OCI-LY7 (cell line): ENCODE measurements around the gene SPECC1. TPM values are rescaled to one million over a fixed set of nuclear protein-coding genes. Genes with fewer than 3 reads are reported as not detected.
"Not testable (repeated sequence)": the region's sequence is repeated elsewhere in the genome, so short reads cannot be mapped to it uniquely, and the experiment has no call there.

Experiments
- BruUV-seq: library from RNA; stranded (reverse); fragments of 400-500 nt; replicated peaks from 2 replicates; lab custom pipeline; 2021; lab: Mats Ljungman, UMichigan
- CTCF ChIA-PET: fragments of 300-600 bp; sonication (Branson Sonifier 250); formaldehyde crosslinking; loops from one replicate; lab custom pipeline; 2022; ENCODE audit warnings: antibody characterized with exemption; ENCODE audit not compliant: unreplicated experiment; lab: Charles Lee
- POLR2A ChIA-PET: fragments of 300-600 bp; sonication (Branson Sonifier 250); formaldehyde crosslinking; loops from one replicate; lab custom pipeline; 2022; ENCODE audit warnings: antibody characterized with exemption; lab: Charles Lee
- DNase-seq: peaks from one replicate; pipeline ENCODE4 v3.0.0-alpha.2; 2015; ENCODE audit warnings: low spot score
- H2AFZ ChIP-seq: fragments of 200-600 bp; sonication (generic), shearing (Covaris generic); 2 replicates; pipeline ENCODE4 v1.6.1; 2014; ENCODE audit warnings: mild to moderate bottlenecking, antibody characterized with exemption, low read length, moderate library complexity
- H3K27ac ChIP-seq: fragments of 200-600 bp; sonication (generic); 2 replicates; pipeline ENCODE4 v1.5.1; 2014; ENCODE audit warnings: mixed run types, low read depth, mild to moderate bottlenecking, moderate library complexity, low read length, inconsistent platforms; ENCODE audit not compliant: poor library complexity, severe bottlenecking
- H3K36me3 ChIP-seq: fragments of 200-600 bp; sonication (generic); 2 replicates; pipeline ENCODE4 v1.6.1; 2014; ENCODE audit warnings: mild to moderate bottlenecking, antibody characterized with exemption, low read length, moderate library complexity, mixed read lengths; ENCODE audit not compliant: insufficient read depth
- H3K4me1 ChIP-seq: fragments of 200-600 bp; sonication (generic); 2 replicates; pipeline ENCODE4 v1.5.1; 2014; ENCODE audit warnings: mild to moderate bottlenecking, low read length; ENCODE audit not compliant: insufficient read depth, poor library complexity, severe bottlenecking
- H3K4me2 ChIP-seq: fragments of 200-600 bp; sonication (generic); 2 replicates; pipeline ENCODE4 v1.6.1; 2014; ENCODE audit warnings: mild to moderate bottlenecking, low read length
- H3K4me3 ChIP-seq: fragments of 200-600 bp; sonication (generic); 2 replicates; pipeline ENCODE4 v1.5.1; 2014; ENCODE audit warnings: mild to moderate bottlenecking, low read depth, low read length; ENCODE audit not compliant: poor library complexity, severe bottlenecking
- H3K79me2 ChIP-seq: fragments of 200-600 bp; sonication (generic); 2 replicates; pipeline ENCODE4 v1.6.1; 2016; ENCODE audit warnings: low read depth, mild to moderate bottlenecking, low read length, moderate library complexity, mixed read lengths; ENCODE audit not compliant: insufficient read depth
- H3K9me2 ChIP-seq: fragments of 200-600 bp; sonication (generic); 2 replicates; pipeline ENCODE4 v1.6.1; 2016; ENCODE audit warnings: mild to moderate bottlenecking, low read length, mixed read lengths; ENCODE audit not compliant: insufficient read depth
- H3K9me3 ChIP-seq: fragments of 200-600 bp; sonication (generic); 2 replicates; pipeline ENCODE4 v1.6.1; 2014; ENCODE audit warnings: mild to moderate bottlenecking, mixed run types, low read length, mixed read lengths
- H4K20me1 ChIP-seq: fragments of 200-600 bp; sonication (generic); 2 replicates; pipeline ENCODE4 v1.6.1; 2014; ENCODE audit warnings: mild to moderate bottlenecking, antibody characterized with exemption, low read length, moderate library complexity, mixed read lengths; ENCODE audit not compliant: insufficient read depth
- EZH2phosphoT487 ChIP-seq: fragments of 200-600 bp; sonication (generic); IDR thresholded peaks from 2 replicates; pipeline ENCODE4 v1.6.1; 2018; ENCODE audit warnings: low read depth, borderline replicate concordance, mild to moderate bottlenecking, mixed run types, antibody characterized with exemption, low read length, moderate library complexity, mixed read lengths
- intact Hi-C: fragments of 100-400 bp; cut with micrococcal nuclease; formaldehyde crosslinking; loops from one replicate; pipeline ENCODE4 v1.10.0; 2022; ENCODE audit not compliant: unreplicated experiment
- total RNA-seq, 2 experiments: library from RNA; depleted of rRNA in 1 of 2; stranded (reverse); fragments of >200 nt in 1 of 2; shearing (Covaris generic) in 1 of 2; gene quantifications; 2 replicates each; pipeline ENCODE4 v1.2.3, GENCODE V29; 2014 to 2022
- TF ChIP-seq, protein P1 (sequence below): fragments of 200-600 bp; sonication (generic); conservative IDR thresholded peaks from 2 replicates; pipeline ENCODE4 v1.5.1; 2014; ENCODE audit warnings: mild to moderate bottlenecking, antibody characterized with exemption, low read length, moderate library complexity, mixed read lengths

SPECC1 gene
- total RNA-seq, 2 experiments from 2014 or later: 0.47 to 2.8 TPM

DNA sequence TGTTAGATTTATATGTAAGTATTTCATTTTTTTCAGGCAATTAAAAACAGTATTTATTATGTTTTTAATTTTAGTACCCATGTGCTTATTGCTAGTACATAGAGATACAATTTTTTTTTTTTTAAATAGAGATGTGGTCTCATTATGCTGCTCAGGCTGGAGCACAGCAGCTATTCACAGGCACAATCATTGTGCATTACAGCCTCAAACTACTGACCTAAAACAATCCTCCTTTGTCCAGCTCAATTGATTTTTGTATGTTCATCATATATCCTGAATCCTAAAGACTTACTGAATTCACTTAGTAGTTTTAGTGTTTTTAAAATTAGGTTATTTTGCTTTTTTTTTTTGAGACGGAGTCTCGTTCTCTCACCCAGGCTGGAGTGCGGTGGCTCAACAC lies 26.3 kb downstream of the SPECC1 start:
- Histone ChIP-seq H4K20me1 (no peaks in the 10 kb centered on the region), H3K4me1 (no peaks in the 10 kb centered on the region), H3K9me3 (no peaks in the 10 kb centered on the region), H3K4me2 (no peak overlapping the region), H3K27ac (no peak overlapping the region), H3K79me2 (no peaks in the 10 kb centered on the region), H3K9me2 (no peaks in the 10 kb centered on the region), H3K4me3 (no peak overlapping the region), H2AFZ (no peak overlapping the region), H3K36me3 (no peaks in the 10 kb centered on the region)
- TF ChIP-seq, protein P1, sequence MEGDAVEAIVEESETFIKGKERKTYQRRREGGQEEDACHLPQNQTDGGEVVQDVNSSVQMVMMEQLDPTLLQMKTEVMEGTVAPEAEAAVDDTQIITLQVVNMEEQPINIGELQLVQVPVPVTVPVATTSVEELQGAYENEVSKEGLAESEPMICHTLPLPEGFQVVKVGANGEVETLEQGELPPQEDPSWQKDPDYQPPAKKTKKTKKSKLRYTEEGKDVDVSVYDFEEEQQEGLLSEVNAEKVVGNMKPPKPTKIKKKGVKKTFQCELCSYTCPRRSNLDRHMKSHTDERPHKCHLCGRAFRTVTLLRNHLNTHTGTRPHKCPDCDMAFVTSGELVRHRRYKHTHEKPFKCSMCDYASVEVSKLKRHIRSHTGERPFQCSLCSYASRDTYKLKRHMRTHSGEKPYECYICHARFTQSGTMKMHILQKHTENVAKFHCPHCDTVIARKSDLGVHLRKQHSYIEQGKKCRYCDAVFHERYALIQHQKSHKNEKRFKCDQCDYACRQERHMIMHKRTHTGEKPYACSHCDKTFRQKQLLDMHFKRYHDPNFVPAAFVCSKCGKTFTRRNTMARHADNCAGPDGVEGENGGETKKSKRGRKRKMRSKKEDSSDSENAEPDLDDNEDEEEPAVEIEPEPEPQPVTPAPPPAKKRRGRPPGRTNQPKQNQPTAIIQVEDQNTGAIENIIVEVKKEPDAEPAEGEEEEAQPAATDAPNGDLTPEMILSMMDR: no peak
- TF ChIP-seq EZH2phosphoT487: no peak
- CTCF ChIA-PET: no interaction called here
- no TSS peak for BruUV-seq
- intact Hi-C loops: no loop called here
- no peak for DNase-seq
- POLR2A ChIA-PET: interaction anchor here (0.6 kb wide), 1 partner anchor 41 kb away, joined by 3 read pairs; no protein-coding TSS in a partner anchor

DNA sequence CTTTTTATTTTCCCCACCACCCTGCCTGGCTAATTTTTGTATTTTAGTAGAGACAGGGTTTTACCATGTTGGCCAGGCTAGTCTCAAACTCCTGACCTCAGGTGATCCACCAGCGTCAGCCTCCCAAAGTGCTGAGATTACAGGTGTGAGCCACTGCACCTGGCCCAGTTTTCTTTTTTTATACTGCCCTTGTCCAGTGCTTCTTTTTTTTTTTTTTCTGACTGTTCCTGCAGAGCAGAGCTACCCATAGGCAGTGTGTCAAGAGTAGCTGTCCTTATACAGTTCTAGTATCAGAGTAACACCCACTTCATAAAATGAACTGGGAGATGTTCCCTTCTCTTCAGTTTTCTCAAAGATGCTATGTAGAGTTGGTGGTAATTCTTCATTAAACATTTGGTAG lies 28.1 kb downstream of the SPECC1 start:
- H3K4me3 ChIP-seq, H3K9me2 ChIP-seq, H4K20me1 ChIP-seq, H3K79me2 ChIP-seq, H3K4me1 ChIP-seq, DNase-seq, H3K9me3 ChIP-seq, H3K27ac ChIP-seq, H3K4me2 ChIP-seq, H3K36me3 ChIP-seq, BruUV-seq, POLR2A ChIA-PET, intact Hi-C loops, H2AFZ ChIP-seq: not testable (repeated sequence)
- CTCF ChIA-PET: interaction anchor here (0.6 kb wide), 1 partner anchor 44 kb away, joined by 4 read pairs; no protein-coding TSS in a partner anchor

GRCh38 chr17:20039037-20039436 lies 29.9 kb downstream of the SPECC1 start:
- Histone ChIP-seq H3K27ac (no peak overlapping the region), H2AFZ (no peak overlapping the region), H4K20me1 (no peaks in the 10 kb centered on the region), H3K4me3 (no peak overlapping the region), H3K9me2 (no peaks in the 10 kb centered on the region), H3K36me3 (no peaks in the 10 kb centered on the region), H3K4me2 (no peak overlapping the region), H3K9me3 (no peaks in the 10 kb centered on the region), H3K79me2 (no peaks in the 10 kb centered on the region), H3K4me1 (no peaks in the 10 kb centered on the region)
- POLR2A ChIA-PET: no interaction called here
- DNase-seq: no peak
- TF ChIP-seq, protein P1: no peak
- TF ChIP-seq EZH2phosphoT487: no peak
- intact Hi-C loops: no loop called here
- CTCF ChIA-PET: no interaction called here
- BruUV-seq: no TSS peak
